ENCODE measurements around the gene PPP1R18. TPM values are rescaled to one million over a fixed set of nuclear protein-coding genes. Genes with fewer than 3 reads are reported as not detected.

PPP1R18 gene
- total and polyA plus RNA-seq, 8 donors: 9.0 to 40.3 (median 19.2) TPM

DNA sequence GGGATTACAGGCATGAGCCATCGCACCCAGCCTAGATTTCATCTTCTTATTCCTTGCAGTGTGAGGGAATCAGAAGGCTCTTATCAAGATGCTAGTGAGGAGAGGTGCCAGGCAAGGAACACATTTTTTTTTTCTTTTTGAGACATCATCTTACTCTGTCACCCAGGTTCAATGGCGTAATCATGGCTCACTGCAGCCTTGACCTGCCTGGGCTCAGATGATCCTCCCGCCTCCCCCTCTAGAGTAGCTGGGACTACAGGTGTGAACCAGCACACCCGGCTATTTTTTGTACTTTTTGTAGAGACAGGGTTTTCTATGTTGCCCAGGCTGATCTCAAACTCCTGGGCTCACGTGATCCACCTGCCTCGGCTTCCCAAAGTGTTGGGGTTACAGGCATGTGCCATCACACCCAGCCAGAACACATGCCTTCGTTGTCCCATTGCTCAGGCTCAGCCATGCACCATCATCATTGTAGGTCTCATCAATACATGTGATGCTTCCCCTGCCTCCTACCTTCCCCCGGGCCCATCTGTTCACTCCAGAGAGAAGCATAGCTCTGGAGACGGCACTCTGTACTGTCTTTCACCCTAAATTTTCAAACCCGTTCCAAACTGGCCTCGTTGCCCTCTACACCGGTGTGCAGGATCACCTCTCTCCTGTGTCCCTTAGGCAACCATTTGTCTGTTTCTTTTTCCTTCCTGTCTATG, 45.9 kb upstream of the PPP1R18 start:
- Histone ChIP-seq H3K27ac (no peak overlapping the region), H3K4me3 (no peak overlapping the region), H3K27me3 (no peaks in the 10 kb centered on the region), H3K9me3 (no peaks in the 10 kb centered on the region), H3K36me3 (peaks cover 58 to 100% (median 98%) of the 10 kb centered on the region in 4 donors), H3K4me1 (peaks cover 19 to 56% (median 33%) of the 10 kb centered on the region in 4 donors)
- WGBS, 5 donors: 91 to 94% (median 92%) methylated on average over 12 of the region's 12 CpGs
- TF ChIP-seq, protein P1, sequence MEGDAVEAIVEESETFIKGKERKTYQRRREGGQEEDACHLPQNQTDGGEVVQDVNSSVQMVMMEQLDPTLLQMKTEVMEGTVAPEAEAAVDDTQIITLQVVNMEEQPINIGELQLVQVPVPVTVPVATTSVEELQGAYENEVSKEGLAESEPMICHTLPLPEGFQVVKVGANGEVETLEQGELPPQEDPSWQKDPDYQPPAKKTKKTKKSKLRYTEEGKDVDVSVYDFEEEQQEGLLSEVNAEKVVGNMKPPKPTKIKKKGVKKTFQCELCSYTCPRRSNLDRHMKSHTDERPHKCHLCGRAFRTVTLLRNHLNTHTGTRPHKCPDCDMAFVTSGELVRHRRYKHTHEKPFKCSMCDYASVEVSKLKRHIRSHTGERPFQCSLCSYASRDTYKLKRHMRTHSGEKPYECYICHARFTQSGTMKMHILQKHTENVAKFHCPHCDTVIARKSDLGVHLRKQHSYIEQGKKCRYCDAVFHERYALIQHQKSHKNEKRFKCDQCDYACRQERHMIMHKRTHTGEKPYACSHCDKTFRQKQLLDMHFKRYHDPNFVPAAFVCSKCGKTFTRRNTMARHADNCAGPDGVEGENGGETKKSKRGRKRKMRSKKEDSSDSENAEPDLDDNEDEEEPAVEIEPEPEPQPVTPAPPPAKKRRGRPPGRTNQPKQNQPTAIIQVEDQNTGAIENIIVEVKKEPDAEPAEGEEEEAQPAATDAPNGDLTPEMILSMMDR (IDR thresholded peaks at IDR 0.05): no peak
- no peak for TF ChIP-seq EP300 (IDR thresholded peaks at IDR 0.05)
- TF ChIP-seq POLR2AphosphoS5 (IDR thresholded peaks at IDR 0.05): no peak
- TF ChIP-seq POLR2A (IDR thresholded peaks at IDR 0.05): no peak
- DNase-seq: no peak
- intact Hi-C loops (cut with DNase I; ENCODE audit: low total_unique reads): no loop called here

DNA sequence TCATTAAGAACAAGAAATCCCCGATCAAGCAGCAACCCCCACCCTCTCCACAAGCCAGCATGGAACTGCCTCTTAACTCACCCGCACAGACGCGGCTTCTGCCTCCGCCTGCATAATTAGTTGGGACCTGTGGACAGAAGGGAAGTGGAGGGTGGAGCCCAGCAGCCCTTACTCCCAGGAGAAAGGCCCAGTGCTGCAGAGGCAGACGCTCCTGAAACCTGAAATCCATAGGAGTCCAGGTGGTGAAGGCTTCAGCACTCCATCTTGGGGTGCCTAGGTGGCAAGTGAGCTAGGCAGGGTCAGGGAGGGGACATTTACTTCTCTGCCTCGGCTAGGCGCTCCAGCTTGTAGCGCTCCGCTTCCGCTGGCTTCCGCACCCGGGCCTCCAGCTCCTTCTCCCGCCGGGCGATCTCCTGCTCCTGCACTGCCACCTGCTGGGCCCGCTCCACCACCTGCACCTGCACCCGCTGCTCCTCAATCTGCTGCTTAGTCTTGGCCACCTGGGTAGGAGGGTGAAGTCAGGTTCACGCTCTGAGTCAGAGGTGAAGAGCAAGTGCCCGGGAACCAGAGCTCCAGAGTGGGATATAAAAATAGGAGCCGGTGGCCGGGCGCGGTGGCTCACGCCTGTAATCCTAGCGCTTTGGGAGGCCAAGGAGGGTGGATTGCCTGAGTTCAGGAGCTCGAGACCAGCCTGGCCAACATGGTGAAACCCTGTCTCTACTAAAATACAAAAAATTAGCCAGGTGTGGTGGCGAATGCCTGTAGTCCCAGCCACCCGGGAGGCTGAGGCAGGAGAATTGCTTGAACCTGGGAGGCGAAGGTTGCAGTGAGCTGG, 44.4 kb upstream of the PPP1R18 start:
- Histone ChIP-seq H3K4me1 (peaks cover 12 to 46% (median 25%) of the 10 kb centered on the region in 4 donors), H3K27me3 (no peaks in the 10 kb centered on the region), H3K4me3 (peak overlapping the region in 3 of 4 donors; percentile 1 to 31 (median 3)), H3K9me3 (no peaks in the 10 kb centered on the region), H3K36me3 (peaks cover 59 to 100% (median 98%) of the 10 kb centered on the region in 4 donors), H3K27ac (peak overlapping the region; percentile 6 to 69 (median 29))
- DNase-seq: peak; percentile 91 to 94
- TF ChIP-seq POLR2A (IDR thresholded peaks at IDR 0.05) (no peak), EP300 (IDR thresholded peaks at IDR 0.05) (no peak), POLR2AphosphoS5 (IDR thresholded peaks at IDR 0.05) (peak in 1 of 3 donors; percentile 72)
- TF ChIP-seq, protein P1 (IDR thresholded peaks at IDR 0.05): peak in 5 of 7 experiments; percentile 58 to 83 (median 71)
- intact Hi-C loops (cut with DNase I; ENCODE audit: low total_unique reads): no loop called here
- 24 to 49% (median 27%) methylated on average over 18 to 30 of the region's 30 CpGs for whole genome bisulfite sequencing, 5 donors

DNA sequence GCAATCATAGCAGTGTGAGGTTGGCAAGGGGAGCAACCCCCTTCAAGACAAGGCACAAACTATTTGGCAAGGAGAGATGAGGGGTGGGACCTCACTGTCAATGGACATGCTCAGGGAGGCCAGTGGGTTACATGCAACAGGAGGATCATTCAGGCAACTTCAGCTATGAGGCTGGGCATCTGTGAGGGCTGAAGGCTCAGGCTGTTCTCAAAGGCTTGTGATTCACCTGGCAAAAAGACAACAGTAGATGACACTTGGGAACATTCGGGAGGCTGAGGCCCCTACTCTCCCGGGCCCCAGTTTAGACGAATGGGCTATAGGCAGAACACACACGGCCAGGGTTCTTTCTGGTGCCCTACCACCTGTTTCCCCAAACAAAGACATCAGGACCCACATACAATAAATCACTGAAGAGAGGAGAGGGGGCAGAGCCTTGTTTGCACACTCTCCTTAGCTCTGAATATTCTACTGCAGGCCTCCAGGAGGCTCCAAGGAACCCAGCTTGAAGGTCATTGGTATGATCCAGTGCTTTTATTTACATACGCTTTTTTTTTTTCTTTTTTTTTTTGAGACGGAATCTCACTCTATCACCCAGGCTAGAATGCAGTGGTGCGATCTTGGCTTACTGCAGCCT, 41.6 kb upstream of the PPP1R18 start:
- TF ChIP-seq POLR2A (IDR thresholded peaks at IDR 0.05) (no peak), POLR2AphosphoS5 (IDR thresholded peaks at IDR 0.05) (no peak)
- TF ChIP-seq, protein P1 (IDR thresholded peaks at IDR 0.05): peak in 1 of 7 experiments; percentile 7
- 45 to 53% (median 50%) methylated on average over 7 of the region's 7 CpGs for WGBS, 5 donors
- H3K4me1 ChIP-seq: peaks cover 13 to 71% (median 38%) of the 10 kb centered on the region in 4 donors
- DNase-seq: peak in 1 of 2 donors; percentile 51
- peak overlapping the region in 4 of 5 donors; percentile 22 to 98 (median 37) for H3K27ac ChIP-seq
- no peak overlapping the region for H3K4me3 ChIP-seq
- intact Hi-C loops (cut with DNase I; ENCODE audit: low total_unique reads): loop anchor here (5.0 kb wide), 1 partner anchor 51 kb away; no protein-coding TSS in a partner anchor
- H3K36me3 ChIP-seq: peaks cover 62 to 100% (median 99%) of the 10 kb centered on the region in 4 donors
- no peaks in the 10 kb centered on the region for H3K27me3 ChIP-seq
- H3K9me3 ChIP-seq: no peaks in the 10 kb centered on the region

Data from stomach (tissue), 9 donors.